Daoy (cell line): Measurements from ENCODE around the gene HUS1. TPM values are rescaled to one million over a fixed set of nuclear protein-coding genes. Genes with fewer than 3 reads are reported as not detected.
"Not testable (repeated sequence)": the region's sequence is repeated elsewhere in the genome, so short reads cannot be mapped to it uniquely, and the experiment has no call there.

ENCODE experiments used
- DNase-seq: peaks from one replicate; pipeline ENCODE4 v3.0.0-alpha.2; 2015; ENCODE audit warnings: low read depth
- total RNA-seq: library from RNA; depleted of rRNA; stranded (reverse); fragments of >200 nt; shearing (Covaris generic); gene quantifications from 2 replicates; pipeline ENCODE4 v1.2.3, GENCODE V29; 2014

Gene HUS1
- total RNA-seq, 1 experiment from 2014 or later = 35.7 TPM

- no peak for DNase-seq
Observed at GRCh38 chr7:47944536-47945260, 34.7 kb downstream of the HUS1 start.

GRCh38 chr7:47943676-47944474, 35.5 kb downstream of the HUS1 start:
- no peak for DNase-seq

- not testable (repeated sequence) for DNase-seq
Observed at GRCh38 chr7:47942651-47943050, 36.8 kb downstream of the HUS1 start.

GRCh38 chr7:47942132-47942531, 37.3 kb downstream of the HUS1 start:
- no peak for DNase-seq

GRCh38 chr7:47941136-47941844, 38.1 kb downstream of the HUS1 start:
- DNase-seq = peak; percentile 66

GRCh38 chr7:47940088-47941013, 39.1 kb downstream of the HUS1 start:
- DNase-seq = peak; percentile 45

GRCh38 chr7:47939425-47940036, 39.9 kb downstream of the HUS1 start:
- DNase-seq = no peak

- DNase-seq = no peak
Observed at GRCh38 chr7:47938574-47939165, 40.7 kb downstream of the HUS1 start.

- DNase-seq = no peak
Observed at GRCh38 chr7:47937711-47938573, 41.5 kb downstream of the HUS1 start.

GRCh38 chr7:47937065-47937687, 42.2 kb downstream of the HUS1 start:
- no peak for DNase-seq

- no peak for DNase-seq
Observed at GRCh38 chr7:47936323-47936722, 43.1 kb downstream of the HUS1 start.

- DNase-seq = no peak
Observed at GRCh38 chr7:47935336-47935735, 44.1 kb downstream of the HUS1 start.

GRCh38 chr7:47934831-47935230, 44.6 kb downstream of the HUS1 start:
- DNase-seq = no peak

- DNase-seq = no peak
Observed at GRCh38 chr7:47933215-47933614, 46.2 kb downstream of the HUS1 start.

- no peak for DNase-seq
Observed at GRCh38 chr7:47932466-47933037, 46.9 kb downstream of the HUS1 start.

GRCh38 chr7:47932016-47932415, 47.4 kb downstream of the HUS1 start:
- DNase-seq = peak; percentile 65

- DNase-seq = no peak
Observed at GRCh38 chr7:47931005-47932004, 48.1 kb downstream of the HUS1 start.
